Measurements from ENCODE around the gene ADPGK. TPM values are rescaled to one million over a fixed set of nuclear protein-coding genes. Genes with fewer than 3 reads are reported as not detected.
"Not testable (repeated sequence)": the region's sequence is repeated elsewhere in the genome, so short reads cannot be mapped to it uniquely, and the experiment has no call there.

The ADPGK gene
- total RNA-seq, 2 donors from 2014 or later: 96.8 to 135 TPM

- Mint-ChIP-seq H3K27me3 (no peaks in the 10 kb centered on the region), H3K4me3 (no peak overlapping the region), H3K9me3 (no peaks in the 10 kb centered on the region), H3K36me3 (peaks cover 24% of the 10 kb centered on the region), H3K4me1 (ENCODE audit: low read depth in 2 of 2) (peaks cover 7 to 25% of the 10 kb centered on the region in 2 donors), H3K27ac (no peak overlapping the region)
- DNase-seq (ENCODE audit: low spot score): no peak
- no peak for ATAC-seq
These were observed 29.5 kb downstream of the ADPGK start for GRCh38 chr15:72754096-72754495.

DNA sequence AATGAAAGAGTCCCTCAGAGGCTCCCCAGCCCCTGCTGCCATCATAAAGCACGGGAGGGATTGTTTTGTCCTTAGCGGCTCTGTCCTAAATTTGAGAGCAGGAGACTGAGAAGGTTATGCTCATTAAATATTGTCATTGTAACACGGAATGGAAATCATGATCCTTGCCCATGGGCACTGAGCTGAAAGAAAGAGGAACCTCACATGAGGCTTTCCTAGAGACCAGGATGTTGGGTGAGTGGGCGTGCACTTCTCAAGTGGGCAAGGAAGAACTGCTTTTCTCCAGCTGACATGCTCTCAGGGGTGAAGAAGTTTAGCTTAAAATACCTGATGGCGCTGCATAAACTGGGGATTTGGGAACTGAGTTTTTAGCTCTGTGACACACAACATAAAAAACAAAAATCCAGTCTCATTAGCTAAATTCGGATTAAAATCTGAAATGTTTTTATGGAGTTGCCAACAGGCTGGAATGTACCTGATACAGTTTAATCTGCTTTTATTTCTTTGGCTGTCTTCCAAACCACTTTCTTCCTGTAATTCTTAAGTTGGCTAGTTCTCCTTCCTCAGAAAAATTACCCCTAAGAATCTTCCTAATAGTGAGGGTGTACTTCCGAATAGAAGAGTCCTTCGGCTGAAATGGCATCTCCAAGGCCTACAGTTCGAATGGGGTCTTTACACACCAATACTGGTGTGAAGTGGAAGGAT, 31.7 kb downstream of the ADPGK start:
- H3K36me3 Mint-ChIP-seq: peaks cover 13% of the 10 kb centered on the region
- H3K9me3 Mint-ChIP-seq: no peaks in the 10 kb centered on the region
- no peaks in the 10 kb centered on the region for H3K27me3 Mint-ChIP-seq
- peaks cover 7 to 18% of the 10 kb centered on the region in 2 donors for H3K4me1 Mint-ChIP-seq (ENCODE audit: low read depth in 2 of 2)
- no peak for ATAC-seq
- H3K4me3 Mint-ChIP-seq: no peak overlapping the region
- peak overlapping the region; percentile 61 to 63 for H3K27ac Mint-ChIP-seq
- DNase-seq (ENCODE audit: low spot score): no peak

GRCh38 chr15:72749700-72750099, 33.9 kb downstream of the ADPGK start:
- ATAC-seq (no peak), DNase-seq (ENCODE audit: low spot score) (no peak)
- H3K9me3 Mint-ChIP-seq: no peaks in the 10 kb centered on the region
- H3K4me3 Mint-ChIP-seq: no peak overlapping the region
- no peak overlapping the region for H3K27ac Mint-ChIP-seq
- no peaks in the 10 kb centered on the region for H3K27me3 Mint-ChIP-seq
- H3K4me1 Mint-ChIP-seq (ENCODE audit: low read depth in 2 of 2): peaks cover 10 to 12% of the 10 kb centered on the region in 2 donors
- H3K36me3 Mint-ChIP-seq: peaks cover 8% of the 10 kb centered on the region

DNA sequence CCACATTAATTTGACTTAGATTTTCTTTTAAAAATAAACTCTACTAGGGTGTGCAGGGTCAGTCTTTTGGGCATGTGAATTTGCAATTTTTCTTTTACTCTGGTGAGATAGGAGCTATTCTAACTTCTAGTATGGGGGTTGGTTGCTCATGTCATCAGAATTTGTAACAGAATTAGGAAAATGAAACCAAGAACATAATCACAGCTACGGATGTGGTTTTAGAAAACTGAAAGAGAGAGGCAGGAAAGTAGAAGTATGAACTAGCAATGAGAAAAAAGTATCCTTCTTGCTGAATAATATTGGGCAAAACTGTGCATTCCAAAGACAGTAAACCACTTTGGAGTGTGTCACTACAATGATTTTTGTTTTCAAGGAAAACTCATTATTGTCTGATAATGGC, 43.3 kb downstream of the ADPGK start:
- H3K27me3 Mint-ChIP-seq: no peaks in the 10 kb centered on the region
- no peaks in the 10 kb centered on the region for H3K9me3 Mint-ChIP-seq
- peak; percentile 82 to 83 for ATAC-seq
- H3K4me3 Mint-ChIP-seq: peak overlapping the region; percentile 59
- H3K4me1 Mint-ChIP-seq (ENCODE audit: low read depth in 2 of 2): peaks cover 33 to 40% of the 10 kb centered on the region in 2 donors
- peaks cover 38% of the 10 kb centered on the region for H3K36me3 Mint-ChIP-seq
- no peak for DNase-seq (ENCODE audit: low spot score)
- peak overlapping the region; percentile 54 to 83 for H3K27ac Mint-ChIP-seq

GRCh38 chr15:72737723-72738122, 45.8 kb downstream of the ADPGK start:
- no peaks in the 10 kb centered on the region for H3K27me3 Mint-ChIP-seq
- H3K27ac Mint-ChIP-seq: peak overlapping the region; percentile 20 to 83
- no peaks in the 10 kb centered on the region for H3K9me3 Mint-ChIP-seq
- no peak for ATAC-seq
- H3K4me1 Mint-ChIP-seq (ENCODE audit: low read depth in 2 of 2): peaks cover 41 to 50% of the 10 kb centered on the region in 2 donors
- peaks cover 46% of the 10 kb centered on the region for H3K36me3 Mint-ChIP-seq
- H3K4me3 Mint-ChIP-seq: no peak overlapping the region
- DNase-seq (ENCODE audit: low spot score): no peak

DNA sequence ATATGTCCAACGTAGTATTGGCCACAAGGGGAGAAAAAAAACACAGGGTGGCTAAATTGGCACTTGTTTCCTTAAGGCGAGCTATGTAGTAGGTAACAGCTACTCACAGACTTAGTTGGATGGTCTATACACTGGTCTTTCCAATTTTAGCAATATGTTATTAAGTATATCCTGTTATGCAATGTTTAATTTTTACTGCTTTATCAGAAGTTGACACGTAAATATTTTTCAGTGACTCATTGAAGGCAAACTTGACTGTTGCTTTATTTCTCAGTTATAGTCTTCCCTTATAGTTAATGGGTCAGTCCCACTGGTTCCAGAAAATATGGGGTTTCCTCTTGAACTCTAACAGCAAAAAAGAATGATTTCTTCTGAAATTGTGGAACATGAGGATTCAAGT, 46.5 kb downstream of the ADPGK start:
- H3K4me1 Mint-ChIP-seq (ENCODE audit: low read depth in 2 of 2): peaks cover 40 to 49% of the 10 kb centered on the region in 2 donors
- ATAC-seq (no peak), DNase-seq (ENCODE audit: low spot score) (no peak)
- H3K4me3 Mint-ChIP-seq: no peak overlapping the region
- peaks cover 46% of the 10 kb centered on the region for H3K36me3 Mint-ChIP-seq
- no peaks in the 10 kb centered on the region for H3K9me3 Mint-ChIP-seq
- H3K27ac Mint-ChIP-seq: peak overlapping the region in 1 of 2 donors; percentile 20
- no peaks in the 10 kb centered on the region for H3K27me3 Mint-ChIP-seq

GRCh38 chr15:72735111-72735510, 48.4 kb downstream of the ADPGK start:
- Mint-ChIP-seq H3K27me3 (no peaks in the 10 kb centered on the region), H3K27ac (no peak overlapping the region), H3K4me1 (ENCODE audit: low read depth in 2 of 2) (peaks cover 22 to 30% of the 10 kb centered on the region in 2 donors), H3K9me3 (no peaks in the 10 kb centered on the region), H3K36me3 (peaks cover 37% of the 10 kb centered on the region), H3K4me3 (no peak overlapping the region)
- DNase-seq (ENCODE audit: low spot score): no peak
- no peak for ATAC-seq

DNA sequence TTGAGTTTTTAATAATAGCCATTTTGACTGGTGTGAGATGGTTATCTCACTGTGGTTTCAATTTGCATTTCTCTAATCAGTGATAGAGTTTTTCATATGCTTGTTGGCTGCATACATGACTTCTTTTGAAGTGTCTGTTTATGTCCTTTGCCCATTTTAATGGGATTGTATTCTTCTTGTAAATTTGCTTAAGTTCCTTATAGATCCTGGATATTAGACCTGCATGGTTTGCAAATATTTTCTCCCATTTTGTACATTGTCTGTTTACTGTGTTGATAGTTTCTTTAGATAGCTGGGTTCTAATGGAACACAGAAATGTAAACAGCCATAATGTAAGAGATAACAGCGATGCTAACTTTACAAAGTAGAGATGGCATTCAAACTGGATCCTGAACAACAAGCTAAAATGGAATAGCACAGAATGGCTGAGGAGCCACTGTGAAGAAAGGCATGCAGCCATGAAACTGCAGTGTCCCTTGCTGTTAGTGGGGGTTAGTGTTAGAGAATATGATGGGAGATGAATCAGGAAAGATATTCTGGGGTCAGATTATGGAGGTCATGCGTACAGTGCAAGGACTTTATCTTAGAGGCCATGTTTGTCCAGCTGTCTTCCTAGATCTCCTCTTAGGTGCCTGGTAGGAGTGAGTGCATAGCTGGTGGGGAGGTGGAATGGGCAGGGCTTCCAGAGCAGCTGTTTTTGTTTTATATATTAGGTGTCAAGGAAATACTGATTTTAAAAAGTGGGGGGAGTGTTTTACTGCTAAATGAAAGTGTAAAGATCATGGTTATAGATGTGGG, 49.4 kb downstream of the ADPGK start:
- peaks cover 14 to 20% of the 10 kb centered on the region in 2 donors for H3K4me1 Mint-ChIP-seq (ENCODE audit: low read depth in 2 of 2)
- H3K4me3 Mint-ChIP-seq: no peak overlapping the region
- H3K27me3 Mint-ChIP-seq: no peaks in the 10 kb centered on the region

GRCh38 chr15:72732516-72732915, 51.0 kb downstream of the ADPGK start:
- DNase-seq (ENCODE audit: low spot score): no peak
- H3K4me1 Mint-ChIP-seq (ENCODE audit: low read depth in 2 of 2): peaks cover 10 to 14% of the 10 kb centered on the region in 2 donors
- no peak for ATAC-seq
- no peak overlapping the region for H3K4me3 Mint-ChIP-seq
- H3K9me3 Mint-ChIP-seq: no peaks in the 10 kb centered on the region
- no peak overlapping the region for H3K27ac Mint-ChIP-seq
- no peaks in the 10 kb centered on the region for H3K27me3 Mint-ChIP-seq
- H3K36me3 Mint-ChIP-seq: peaks cover 18% of the 10 kb centered on the region

More for the DNA sequence above, 49.4 kb downstream of the ADPGK start:
- H3K27ac Mint-ChIP-seq: no peak overlapping the region
- peaks cover 27% of the 10 kb centered on the region for H3K36me3 Mint-ChIP-seq
- no peak for ATAC-seq
- DNase-seq (ENCODE audit: low spot score): no peak
- no peaks in the 10 kb centered on the region for H3K9me3 Mint-ChIP-seq

DNA sequence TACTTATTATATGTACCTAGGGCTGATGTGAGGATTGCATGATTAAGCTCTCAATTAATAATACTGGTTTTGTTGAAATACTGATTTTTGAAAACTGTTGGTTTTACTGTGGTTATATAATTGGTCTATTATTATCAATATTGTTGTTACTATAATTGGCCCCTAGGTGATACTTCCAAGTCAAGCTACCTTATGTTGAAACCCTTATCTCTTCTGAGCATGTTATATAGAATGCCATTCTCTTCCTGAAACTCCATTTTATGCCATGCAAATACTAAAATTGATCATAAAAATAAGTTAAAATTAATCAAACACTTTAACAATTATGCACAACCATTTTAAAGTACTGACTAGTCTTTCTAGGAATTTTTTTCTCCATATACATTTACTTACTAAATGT, 51.5 kb downstream of the ADPGK start:
- H3K27ac Mint-ChIP-seq: no peak overlapping the region
- no peaks in the 10 kb centered on the region for H3K9me3 Mint-ChIP-seq
- peaks cover 10 to 11% of the 10 kb centered on the region in 2 donors for H3K4me1 Mint-ChIP-seq (ENCODE audit: low read depth in 2 of 2)
- H3K27me3 Mint-ChIP-seq: no peaks in the 10 kb centered on the region
- peaks cover 14% of the 10 kb centered on the region for H3K36me3 Mint-ChIP-seq
- no peak for DNase-seq (ENCODE audit: low spot score)
- ATAC-seq: no peak
- H3K4me3 Mint-ChIP-seq: no peak overlapping the region

- Mint-ChIP-seq H3K4me1 (ENCODE audit: low read depth in 2 of 2) (peaks cover 0 to 2% of the 10 kb centered on the region in 2 donors), H3K27me3 (no peaks in the 10 kb centered on the region), H3K36me3 (peaks cover 5% of the 10 kb centered on the region), H3K9me3 (no peaks in the 10 kb centered on the region), H3K4me3 (no peak overlapping the region), H3K27ac (no peak overlapping the region)
- ATAC-seq (no peak), DNase-seq (ENCODE audit: low spot score) (no peak)
These were observed 54.7 kb downstream of the ADPGK start for GRCh38 chr15:72728821-72729220.

DNA sequence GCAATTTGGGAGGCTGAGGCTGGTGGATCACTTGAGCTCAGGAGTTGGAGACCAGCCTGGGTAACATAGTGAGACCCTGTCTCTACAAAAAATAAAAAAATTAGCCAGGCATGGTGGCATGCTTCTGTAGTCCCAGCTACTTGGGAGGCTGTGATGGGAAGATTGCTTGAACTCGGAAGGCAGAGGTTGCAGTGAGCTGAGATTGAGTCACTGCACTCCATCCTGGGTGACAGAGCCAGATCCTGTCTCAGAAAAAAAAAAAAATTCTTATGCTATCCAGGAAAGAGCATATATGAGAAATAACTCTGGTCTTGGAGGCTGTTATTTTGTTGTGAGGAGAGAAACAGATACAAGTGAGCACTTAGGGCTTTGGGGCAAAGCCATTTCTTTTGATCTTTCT, 55.3 kb downstream of the ADPGK start:
- H3K4me1 Mint-ChIP-seq (ENCODE audit: low read depth in 2 of 2); DNase-seq (ENCODE audit: low spot score); H3K4me3 Mint-ChIP-seq; H3K27ac Mint-ChIP-seq; ATAC-seq; H3K27me3 Mint-ChIP-seq; H3K36me3 Mint-ChIP-seq; H3K9me3 Mint-ChIP-seq: not testable (repeated sequence)

GRCh38 chr15:72727154-72727553, 56.4 kb downstream of the ADPGK start:
- H3K27ac Mint-ChIP-seq: no peak overlapping the region
- H3K4me1 Mint-ChIP-seq (ENCODE audit: low read depth in 2 of 2): no peaks in the 10 kb centered on the region
- ATAC-seq (no peak), DNase-seq (ENCODE audit: low spot score) (no peak)
- no peaks in the 10 kb centered on the region for H3K27me3 Mint-ChIP-seq
- H3K36me3 Mint-ChIP-seq: peaks cover 5% of the 10 kb centered on the region
- no peaks in the 10 kb centered on the region for H3K9me3 Mint-ChIP-seq
- H3K4me3 Mint-ChIP-seq: no peak overlapping the region

DNA sequence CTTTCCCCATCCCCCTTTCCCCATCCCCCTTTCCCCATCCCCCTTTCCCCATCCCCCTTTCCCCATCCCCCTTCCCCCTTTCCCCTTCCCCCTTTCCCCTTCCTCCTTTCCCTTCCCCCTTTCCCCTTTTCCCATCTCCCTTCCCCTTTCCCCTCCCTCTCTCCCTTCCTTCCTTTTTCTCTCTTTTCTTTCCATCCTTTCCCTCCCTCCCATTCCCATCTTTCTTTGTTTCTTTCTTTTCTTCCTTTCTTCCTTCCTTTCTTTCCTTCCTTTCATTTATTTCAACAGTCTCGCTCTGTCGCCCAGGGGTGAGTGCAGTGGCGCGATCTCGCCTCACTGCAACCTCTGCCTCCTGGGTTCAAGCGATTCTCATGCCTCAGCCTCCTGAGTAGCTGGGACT, 57.7 kb downstream of the ADPGK start:
- not testable (repeated sequence) for H3K27me3 Mint-ChIP-seq; H3K9me3 Mint-ChIP-seq; DNase-seq (ENCODE audit: low spot score); H3K36me3 Mint-ChIP-seq; H3K4me3 Mint-ChIP-seq; ATAC-seq; H3K4me1 Mint-ChIP-seq (ENCODE audit: low read depth in 2 of 2); H3K27ac Mint-ChIP-seq

Data from natural killer cell treated with Interleukin-12 subunit alpha and Interleukin-12 subunit beta and Interleukin-15 and Interleukin-18, amount 100 ng/mL, for 72 hours (primary cell).